HG03558 (cell line): ENCODE data around the gene TSSC4.
A peak's percentile ranks its signal among the peaks of the same experiment; 100 is the strongest.
"Not testable (repeated sequence)": the region's sequence is repeated elsewhere in the genome, so short reads cannot be mapped to it uniquely, and the experiment has no call there.

Experiments used
- ATAC-seq: cut with Tn5 transposase; IDR thresholded peaks from one replicate; pipeline ENCODE4 v1.9.1; 2021; ENCODE audit warnings: moderate number of reproducible peaks; ENCODE audit not compliant: unreplicated experiment; ENCODE audit errors: extremely low read depth

Gene TSSC4

DNA sequence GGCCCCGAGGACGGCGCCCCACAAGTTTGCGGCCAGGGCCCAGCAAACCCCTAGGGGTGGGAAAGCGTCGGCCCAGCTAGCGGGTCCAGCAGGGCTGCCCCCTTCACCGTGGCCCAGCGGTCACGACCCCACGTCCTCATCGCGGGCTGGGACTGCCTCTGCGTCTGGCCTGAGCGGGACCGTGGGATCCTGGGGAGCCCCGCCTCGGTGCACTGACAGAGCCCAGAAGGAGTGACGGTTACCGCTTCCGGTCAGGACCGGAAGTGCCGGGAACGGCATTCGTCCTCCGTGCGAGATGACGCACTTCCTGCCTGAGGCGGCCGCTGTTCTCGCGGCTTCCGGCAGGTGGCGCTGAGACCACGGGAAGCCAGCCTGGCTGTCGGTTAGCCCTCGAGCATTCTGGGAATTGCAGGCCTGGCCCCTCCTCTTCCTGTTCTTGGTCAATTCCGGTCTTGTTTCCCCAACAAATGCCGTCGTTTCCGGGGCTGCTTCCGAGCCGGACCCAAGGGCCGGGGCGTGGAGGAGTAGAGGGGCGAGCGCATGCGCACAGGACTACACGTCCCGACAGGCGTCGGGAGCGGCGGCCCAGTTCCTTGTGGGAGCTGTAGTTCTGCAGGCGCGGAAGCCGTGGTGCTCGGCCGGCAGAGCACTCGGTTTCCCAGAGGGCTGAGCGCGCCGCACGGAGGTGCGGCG, at the start of gene TSSC4:
Gene TSSC4, plus strand, starts transcription at position 682 of the 693 bp plus-strand sequence. CDS start 1,884 bp downstream, outside the sequence.
- ATAC-seq = peak; percentile 61

DNA sequence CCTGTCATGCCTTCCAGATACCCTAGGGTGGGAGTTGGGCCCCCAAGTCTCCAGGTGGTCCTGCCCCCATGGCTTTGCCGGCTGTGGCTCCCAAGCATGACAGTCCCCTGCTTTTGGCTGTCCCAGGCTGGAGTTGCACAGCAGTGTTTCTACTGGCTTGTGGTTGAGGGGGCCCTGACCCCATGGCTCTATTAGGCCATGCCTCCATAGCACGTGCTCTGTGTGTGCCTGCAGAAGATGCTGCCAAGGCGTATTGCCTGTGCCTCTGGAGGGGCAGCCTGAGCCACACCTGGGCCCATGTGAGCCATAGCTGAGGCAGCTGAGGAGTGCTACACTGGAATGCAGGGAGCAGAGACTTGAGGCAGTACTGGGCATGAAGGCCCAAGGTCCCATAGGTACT, 48.8 kb upstream of the TSSC4 start:
- no peak for ATAC-seq

DNA sequence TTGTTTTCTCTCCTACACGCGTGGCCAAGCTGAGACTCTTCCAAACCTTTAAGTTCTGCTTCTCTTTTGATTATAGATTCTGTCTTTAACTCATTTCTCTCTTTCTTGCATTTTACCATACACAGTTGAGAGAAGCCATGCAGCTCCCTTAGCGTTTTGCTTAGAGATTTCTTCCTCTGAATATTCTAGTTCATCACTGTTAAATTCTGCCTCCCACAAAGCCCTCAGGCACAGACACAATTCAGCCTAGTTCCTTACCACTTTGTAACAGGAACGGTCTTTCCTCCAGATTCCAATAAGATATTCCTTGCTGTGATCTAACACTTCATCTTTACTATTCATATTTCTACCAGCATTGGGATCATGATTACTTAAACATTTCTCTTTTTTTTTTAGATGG, 48.1 kb upstream of the TSSC4 start:
- ATAC-seq = no peak

DNA sequence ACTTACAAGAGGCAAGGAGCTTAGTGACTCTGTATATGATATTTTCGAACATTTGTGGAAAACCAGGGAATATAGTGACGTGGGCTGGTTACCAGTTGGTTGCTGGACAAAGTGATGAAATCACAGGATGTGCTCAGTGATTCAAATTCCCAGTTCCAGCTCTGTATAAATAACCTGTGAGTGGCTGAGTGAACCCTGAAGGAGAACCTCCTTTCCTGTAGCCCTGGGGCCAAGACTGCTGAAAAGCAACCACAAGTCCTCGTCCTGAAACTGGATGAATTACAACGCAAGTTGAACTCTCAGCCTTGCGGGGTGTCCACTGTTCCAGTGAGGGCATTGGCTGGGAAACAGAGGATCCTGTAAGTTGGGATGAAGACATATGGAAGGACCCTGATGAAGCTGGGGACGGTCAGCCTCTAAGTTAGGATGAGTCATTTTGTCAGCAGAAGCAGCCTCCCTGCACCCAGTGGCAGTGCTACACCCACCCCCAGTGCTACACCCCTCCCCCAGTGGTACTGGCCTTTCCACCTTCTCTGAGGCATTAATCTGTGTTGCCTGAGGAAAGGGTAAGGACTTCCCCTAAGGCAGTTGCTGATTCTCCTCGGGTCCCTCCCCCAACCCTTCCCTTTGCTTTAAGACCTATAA, 45.4 kb upstream of the TSSC4 start:
- ATAC-seq = no peak

DNA sequence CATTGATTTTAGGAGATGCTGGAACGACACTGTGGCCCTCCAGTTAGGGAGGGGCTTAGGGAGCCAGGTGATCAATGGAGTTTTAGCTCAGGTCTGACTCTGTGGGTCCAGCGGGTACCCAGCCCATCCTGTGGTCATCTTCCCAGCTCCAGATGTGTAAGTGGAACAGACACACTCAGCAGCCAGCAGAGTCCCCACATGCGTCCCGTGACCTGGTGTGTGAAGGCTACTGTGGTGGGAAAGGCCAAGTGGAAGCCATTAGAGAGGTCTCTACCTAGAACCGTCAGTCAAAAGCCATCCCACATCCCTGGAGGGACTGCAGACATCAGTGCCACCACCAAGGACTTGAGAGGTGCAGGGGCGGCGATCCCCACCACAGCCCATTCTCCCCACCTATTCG, 43.3 kb upstream of the TSSC4 start:
- ATAC-seq = no peak

DNA sequence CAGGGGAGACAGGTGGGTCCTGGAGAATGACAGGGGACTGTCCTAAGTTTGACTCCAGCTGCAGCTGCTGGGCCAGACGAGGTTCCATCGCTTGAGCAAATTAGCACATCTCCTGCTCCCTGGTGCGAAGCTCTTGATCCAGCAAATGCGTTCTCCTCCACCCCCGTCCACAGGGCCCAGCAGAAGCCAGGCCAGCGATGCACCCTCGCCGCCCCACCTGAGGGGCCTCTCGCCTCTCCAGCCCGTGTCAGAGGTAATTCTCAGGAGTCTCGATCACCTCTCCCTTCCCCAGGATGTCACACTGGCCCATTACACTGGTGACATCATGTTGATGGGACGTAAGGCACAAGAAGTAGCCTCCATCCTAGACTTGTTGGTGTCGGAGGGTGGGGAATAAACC, 42.9 kb upstream of the TSSC4 start:
- not testable (repeated sequence) for ATAC-seq

DNA sequence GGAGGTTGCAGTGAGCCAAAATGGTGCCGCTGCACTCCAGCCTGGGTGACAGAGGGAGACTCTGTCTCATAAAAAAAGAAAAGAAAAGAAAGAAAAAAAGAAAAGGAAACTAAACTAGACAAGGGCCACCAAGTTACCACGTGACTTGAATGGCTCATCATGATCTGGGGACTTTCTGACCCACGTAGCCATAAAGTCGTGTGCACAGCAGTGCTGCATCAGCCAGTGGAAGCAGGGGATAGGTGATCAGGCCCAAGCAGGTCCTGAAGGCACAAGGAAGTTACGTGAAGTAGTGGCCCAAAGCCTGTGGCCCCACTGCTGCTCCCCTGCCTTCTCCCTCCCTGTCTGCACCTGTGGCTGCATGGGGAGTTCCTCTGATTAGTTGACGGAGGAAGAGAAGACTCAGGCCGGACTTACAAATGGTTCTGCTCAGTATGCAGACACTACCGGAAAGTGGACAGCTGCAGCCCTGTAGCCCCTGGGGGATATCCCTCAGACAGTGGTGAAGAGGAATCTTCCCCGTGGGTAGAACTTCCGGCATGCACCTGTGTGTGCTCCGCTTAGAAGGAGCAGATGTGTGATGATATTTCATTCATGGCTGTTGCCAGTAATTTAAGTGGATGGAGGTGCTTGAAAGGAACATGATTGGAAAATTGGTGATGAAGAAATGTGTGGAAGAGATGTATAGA, 41.7 kb upstream of the TSSC4 start:
- ATAC-seq = no peak

DNA sequence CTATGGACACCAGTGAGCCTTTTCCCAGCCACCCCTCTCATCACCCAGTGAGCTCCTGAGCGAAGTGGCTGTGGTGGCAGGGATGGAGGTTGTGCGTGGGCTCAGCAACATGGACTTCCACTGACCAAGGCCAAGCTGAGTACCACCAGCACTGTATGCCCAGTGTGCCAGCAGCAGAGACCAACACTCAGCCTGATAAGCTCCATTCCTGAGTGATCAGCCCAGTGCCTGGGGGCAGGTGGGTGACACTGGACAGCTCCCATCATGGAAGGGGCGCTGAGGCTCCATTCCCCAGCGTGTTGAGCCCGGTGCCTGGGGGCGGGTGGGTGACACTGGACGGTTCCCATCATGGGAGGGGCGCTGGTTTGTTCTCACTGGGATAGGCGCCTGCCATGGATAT, 41.0 kb upstream of the TSSC4 start:
- no peak for ATAC-seq

DNA sequence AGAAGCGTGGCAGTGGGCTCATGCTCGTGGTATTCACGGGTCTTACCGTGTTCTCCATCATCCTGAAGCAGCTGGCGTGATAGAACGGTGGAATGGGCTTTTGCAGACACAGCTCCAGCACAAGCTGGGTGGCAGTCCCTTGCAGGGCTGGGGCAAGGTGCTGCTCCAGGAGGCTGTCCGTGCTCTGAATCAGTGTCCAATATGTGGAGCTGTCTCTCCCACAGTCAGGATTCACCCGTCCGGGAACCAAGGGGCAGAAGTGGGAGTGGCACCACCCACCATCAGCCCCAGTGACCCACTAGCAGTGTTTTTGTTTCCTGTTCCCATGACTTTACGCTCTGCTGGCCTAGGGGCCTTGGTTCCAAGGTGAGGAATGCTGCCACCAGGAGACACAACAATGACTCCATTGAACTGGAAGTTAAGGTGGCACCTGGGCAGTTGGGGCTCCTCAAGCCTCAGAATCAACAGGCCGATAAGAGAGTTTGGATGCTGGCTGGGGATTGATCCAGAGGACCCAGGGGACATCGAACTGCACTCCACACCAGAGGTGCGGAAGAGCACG, 40.4 kb upstream of the TSSC4 start:
- ATAC-seq = no peak

DNA sequence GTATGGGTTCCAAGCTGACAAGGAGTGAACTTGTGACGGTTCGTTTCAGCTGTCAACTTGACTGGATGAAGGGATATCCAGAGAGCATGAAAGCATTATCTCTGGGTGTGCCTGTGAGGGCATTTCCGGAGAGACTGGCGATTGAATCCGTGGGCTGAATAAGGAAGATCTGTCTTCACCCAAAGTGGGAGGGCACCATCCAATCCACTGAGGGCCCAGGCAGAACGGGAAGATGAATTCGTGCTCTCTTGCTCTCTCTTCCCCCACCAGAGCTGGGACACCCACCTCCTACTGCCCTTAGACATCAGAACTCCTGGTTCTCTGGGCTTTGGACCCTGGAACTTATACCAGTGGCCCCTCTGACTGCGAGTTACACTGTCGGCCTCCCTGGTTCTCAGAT, 39.0 kb upstream of the TSSC4 start:
- no peak for ATAC-seq

DNA sequence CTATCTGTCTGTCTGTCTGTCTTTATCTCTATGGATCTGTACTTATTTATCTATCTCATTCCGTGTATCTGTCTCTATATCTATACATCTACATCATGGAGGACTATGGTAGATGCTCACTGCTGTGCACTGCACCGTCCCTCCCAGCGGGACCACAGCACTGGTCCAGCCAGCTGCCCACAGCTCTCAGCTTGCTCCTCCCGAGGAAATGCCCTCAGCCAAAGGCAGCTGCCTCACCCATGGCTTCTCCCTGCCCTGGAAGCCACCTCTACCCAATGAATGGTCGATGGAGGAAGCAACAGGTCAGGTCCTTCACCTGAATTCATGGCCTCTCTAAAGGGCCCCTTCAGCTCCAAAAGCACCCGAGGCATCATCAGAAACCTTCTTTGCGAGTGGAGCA, 38.1 kb upstream of the TSSC4 start:
- ATAC-seq = no peak

DNA sequence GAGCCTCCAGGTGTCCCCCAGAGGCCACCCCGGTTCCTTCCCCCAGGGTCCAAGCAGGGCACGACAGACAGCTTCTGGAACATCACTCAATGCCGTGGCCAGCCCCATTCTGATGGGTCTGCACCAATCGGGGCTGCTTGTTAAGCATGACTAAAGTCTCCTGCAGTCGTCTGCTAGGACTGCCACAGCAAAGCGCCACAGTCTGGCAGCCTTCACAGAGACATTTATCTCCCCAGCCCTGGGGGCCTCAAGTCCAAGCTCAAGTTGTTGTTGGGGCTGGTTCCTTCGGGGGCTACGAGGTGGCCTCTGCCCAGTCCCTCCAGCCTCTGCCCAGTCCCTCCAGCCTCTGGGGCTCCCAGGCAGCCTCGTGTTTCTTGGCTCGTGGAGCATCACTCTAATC, 37.4 kb upstream of the TSSC4 start:
- no peak for ATAC-seq

DNA sequence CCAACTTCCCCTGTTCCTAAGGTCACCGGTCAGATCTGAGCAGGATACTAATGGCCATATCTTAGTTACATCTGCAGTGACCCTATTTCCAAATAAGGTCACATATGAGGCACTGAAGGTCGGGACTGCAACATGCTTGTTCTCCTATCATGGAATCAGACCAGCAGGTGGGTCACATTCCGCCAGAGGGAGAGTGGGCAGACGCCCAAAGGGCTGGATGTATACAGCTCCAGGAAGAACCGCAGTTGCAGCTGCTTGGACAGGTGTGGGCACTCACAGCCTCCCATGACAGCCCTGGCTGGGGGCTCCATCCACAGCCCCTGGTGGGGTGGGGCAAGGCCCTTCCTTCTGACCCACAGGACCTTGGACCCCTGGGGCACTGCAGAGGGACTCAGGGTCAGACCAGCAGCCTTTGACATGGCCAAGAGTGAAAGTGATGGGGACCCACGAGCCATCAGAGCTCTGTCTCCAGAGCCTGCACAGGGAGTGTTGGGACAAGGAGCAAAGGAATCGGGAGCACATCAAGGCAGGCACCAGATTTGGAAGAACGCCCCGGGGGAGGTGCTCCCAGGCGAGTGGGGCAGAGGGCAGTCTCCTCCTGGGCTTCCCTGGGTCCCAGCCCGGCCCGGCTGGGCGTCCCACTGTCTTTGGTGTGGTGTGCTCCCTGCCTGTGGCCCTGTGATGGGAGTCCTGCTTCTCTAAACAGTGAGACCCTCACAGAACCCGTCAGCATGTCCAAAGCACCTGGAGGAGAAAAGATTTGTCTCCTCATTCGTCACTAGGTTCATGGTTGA, 36.8 kb upstream of the TSSC4 start:
- ATAC-seq = no peak

DNA sequence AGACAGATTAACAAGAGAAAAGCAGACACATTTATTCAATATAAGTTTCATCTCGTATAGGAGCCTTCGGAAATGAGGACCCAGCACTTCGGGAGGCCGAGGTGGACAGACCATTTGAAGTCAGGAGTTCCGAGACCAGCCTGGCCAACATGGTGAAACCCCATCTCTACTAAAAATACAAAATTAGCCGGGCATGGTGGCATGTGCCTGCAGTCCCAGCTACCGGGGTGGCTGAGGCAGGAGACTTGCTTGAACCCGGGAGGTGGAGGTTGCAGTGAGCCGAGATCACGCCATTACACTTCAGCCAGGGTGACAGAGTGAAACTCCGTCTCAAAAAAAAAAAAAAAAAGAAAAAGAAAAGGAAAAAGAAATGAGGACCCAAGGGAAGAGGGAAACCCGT, 36.2 kb upstream of the TSSC4 start:
- not testable (repeated sequence) for ATAC-seq

DNA sequence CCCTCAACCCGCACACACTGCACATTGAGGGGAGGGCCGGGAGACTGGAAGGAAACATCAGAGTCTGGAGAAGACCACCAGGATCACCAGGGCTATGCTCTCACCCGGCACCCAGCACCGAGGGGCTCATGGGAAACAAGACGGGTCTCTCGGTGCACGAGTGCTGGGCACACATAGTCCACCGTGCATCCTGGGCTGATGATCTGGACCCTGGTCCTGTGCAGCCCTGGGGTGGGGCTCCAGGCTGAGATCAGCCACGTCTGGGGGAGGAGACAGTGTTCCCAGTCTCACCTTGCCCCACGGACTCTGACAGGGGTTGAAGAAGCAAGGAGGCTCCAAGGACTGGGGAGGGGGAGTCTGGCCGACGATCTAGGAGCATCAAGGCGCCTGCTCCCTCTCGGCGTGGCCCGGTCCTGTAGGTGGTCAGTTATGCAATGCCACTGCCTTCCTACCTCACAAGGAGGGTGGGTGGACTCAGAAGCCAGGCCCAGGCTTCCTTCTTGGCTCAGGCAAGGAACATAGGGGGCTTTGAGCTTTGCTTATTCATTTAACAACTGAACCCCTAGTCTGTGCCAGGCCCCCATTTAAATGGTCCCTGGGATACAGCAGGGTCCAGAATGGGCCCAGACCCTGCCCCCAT, 34.9 kb upstream of the TSSC4 start:
- ATAC-seq = no peak

DNA sequence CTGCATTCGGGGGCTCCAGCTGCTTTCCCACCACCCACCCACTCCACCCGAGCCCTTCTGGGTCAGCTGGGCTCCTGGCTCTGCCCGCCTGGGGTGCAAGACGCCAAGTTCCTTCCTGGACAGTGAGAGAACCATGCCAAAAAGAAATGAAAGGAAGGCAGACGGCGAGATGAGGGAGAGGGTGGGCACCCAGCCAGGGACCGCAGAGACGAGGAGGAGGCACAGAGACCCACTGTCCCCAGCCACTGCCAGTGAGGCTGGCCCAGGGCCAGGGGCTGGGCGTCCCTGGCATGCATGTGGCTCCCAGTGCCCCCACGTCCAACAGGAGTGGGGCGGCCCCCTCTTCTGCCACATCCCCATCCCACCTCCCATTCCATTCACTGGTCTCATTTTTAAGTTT, 34.3 kb upstream of the TSSC4 start:
- ATAC-seq = no peak

DNA sequence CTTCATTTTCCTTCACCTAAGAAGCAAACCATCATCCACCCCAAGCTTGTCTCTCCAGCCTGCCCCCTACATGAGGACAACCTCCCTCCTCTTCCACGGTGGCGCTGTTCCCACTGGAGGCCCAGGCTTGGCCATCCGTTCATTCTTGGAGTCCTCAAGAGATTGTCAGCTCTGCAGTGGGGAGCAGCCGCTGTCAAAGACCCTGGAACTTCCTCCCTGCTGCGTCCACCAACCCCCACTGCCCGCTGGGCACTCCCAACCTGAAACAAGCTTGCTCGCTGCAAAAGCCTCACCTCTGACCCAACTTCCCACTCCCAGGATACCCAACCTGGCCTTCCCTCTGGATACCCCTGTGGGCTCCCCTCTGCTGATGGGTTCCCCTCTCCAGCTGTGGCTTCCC, 33.8 kb upstream of the TSSC4 start:
- ATAC-seq = no peak

DNA sequence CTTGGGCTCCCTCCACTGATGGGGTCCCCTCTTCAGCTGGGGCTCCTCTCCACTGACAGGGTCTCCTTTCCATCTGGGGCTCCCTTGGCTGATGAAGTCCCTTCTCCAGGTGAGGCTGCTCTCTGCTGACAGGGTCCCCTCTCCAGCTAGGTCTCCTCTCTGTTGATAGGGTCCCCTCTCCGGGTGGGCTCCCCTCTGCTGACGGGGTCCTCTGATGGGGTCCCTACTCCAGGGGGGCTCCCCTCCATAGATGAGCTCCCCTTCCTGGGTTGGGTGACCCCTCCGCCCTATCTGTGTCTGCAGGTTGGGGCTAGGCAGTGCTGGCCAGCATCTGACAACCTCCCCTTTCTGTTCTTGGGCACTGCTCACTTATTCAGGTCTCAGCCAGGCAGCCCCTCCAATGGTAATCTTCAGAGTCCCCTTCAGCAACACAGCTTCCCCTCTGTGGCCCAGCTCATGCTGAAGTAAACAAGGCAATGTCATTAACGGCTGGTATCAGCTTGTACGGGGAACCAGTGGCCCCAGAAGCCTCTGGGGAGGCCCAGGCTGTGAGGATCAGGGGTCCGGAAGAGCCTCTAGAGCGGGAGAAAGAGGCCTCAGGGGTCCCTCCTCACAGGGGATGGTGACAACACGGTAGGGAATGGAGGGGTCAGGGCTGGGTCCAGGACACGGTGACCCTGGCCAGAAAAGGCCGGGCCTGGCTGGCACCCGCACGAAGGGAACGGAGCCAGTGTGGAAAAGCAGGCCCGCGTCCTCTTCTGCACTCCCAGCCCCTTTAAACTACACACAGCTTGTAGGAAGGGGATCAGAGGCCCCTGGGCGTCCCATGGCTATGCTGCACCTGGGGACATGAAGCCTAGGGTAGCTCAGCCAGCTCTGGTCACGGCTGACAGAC, 33.0 kb upstream of the TSSC4 start:
- ATAC-seq = no peak
